ENCODE data around the gene C1QTNF12. TPM values are rescaled to one million over a fixed set of nuclear protein-coding genes. Genes with fewer than 3 reads are reported as not detected.

Gene C1QTNF12
- total and polyA plus RNA-seq, 2 of the 8 experiments (the other 6 are each of a cell fraction or from before 2014, with no cell fraction given), result 2.1 to 3.7 TPM

- TF ChIP-seq GTF2F1 (IDR thresholded peaks at IDR 0.05; ENCODE audit: borderline replicate concordance, low read depth, low read length) (no peak), CTCF (IDR thresholded peaks at IDR 0.05; ENCODE audit: control extremely low read depth in 1 of 3, insufficient read depth in 1 of 3, low read depth in 1 of 3, low read length in 3 of 3) (peak in 2 of 3 experiments; percentile 68 to 82; a peak in 3 of 4 replicates), SP4 (IDR thresholded peaks at IDR 0.05; ENCODE audit: low read length) (no peak), TAF1 (IDR thresholded peaks at IDR 0.05; ENCODE audit: low read depth, low read length) (no peak), KDM1A (IDR thresholded peaks at IDR 0.05; ENCODE audit: borderline replicate concordance, low read length) (no peak), SIX5 (IDR thresholded peaks at IDR 0.05; ENCODE audit: low read depth, low read length) (no peak), HDAC2 (IDR thresholded peaks at IDR 0.05; ENCODE audit: borderline replicate concordance in 1 of 2, low read depth in 2 of 2, low read length in 2 of 2) (0 out of 4 replicates have a peak, but pooled peaks of 1 of the 2 experiments have one; percentile 68), RNF2 (IDR thresholded peaks at IDR 0.05; ENCODE audit: borderline replicate concordance, low read depth, low read length, missing control alignments, poor library complexity, severe bottlenecking) (no peak), CHD2 (IDR thresholded peaks at IDR 0.05; ENCODE audit: low read length) (no peak), SIN3A (conservative IDR thresholded peaks at IDR 0.05 in 1 of 2, IDR thresholded peaks at IDR 0.05 in 1 of 2; ENCODE audit: low read depth in 1 of 2, low read length in 2 of 2) (peak in 1 of 2 experiments; percentile 42; a peak in 1 of 4 replicates), CTBP2 (IDR thresholded peaks at IDR 0.05; ENCODE audit: borderline replicate concordance, insufficient read depth, insufficient read length, low read length) (no peak), TCF12 (IDR thresholded peaks at IDR 0.05; ENCODE audit: low read depth, low read length) (no peak), CEBPB (IDR thresholded peaks at IDR 0.05; ENCODE audit: low read depth, low read length) (no peak), FOSL1 (IDR thresholded peaks at IDR 0.05; ENCODE audit: insufficient read depth, low read depth, low read length) (no peak), USF2 (IDR thresholded peaks at IDR 0.05; ENCODE audit: low read length) (no peak), TBP (IDR thresholded peaks at IDR 0.05; ENCODE audit: low read depth, low read length) (no peak)
These were observed 43.8 kb upstream of the C1QTNF12 start (continued) for GRCh38 chr1:1290238-1290731.
